Measurements from ENCODE around the gene APC2.

DNA sequence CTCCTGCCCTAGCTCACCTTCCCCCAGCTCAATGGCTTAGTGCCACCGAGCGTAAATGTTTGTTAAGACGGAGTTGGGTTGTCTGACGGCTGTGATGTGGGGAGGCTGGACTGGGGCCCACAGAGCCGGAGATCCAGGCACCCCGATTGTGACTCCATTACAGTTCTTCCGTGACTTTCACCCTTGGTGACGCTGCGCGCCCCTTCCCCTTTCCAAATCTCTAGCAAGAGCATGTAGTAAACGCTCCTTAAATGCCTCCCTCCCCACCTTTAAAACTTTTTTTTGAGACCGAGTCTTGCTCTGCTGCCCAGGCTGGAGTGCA lies 41.9 kb downstream of the APC2 start:
- TF ChIP-seq, protein P1, sequence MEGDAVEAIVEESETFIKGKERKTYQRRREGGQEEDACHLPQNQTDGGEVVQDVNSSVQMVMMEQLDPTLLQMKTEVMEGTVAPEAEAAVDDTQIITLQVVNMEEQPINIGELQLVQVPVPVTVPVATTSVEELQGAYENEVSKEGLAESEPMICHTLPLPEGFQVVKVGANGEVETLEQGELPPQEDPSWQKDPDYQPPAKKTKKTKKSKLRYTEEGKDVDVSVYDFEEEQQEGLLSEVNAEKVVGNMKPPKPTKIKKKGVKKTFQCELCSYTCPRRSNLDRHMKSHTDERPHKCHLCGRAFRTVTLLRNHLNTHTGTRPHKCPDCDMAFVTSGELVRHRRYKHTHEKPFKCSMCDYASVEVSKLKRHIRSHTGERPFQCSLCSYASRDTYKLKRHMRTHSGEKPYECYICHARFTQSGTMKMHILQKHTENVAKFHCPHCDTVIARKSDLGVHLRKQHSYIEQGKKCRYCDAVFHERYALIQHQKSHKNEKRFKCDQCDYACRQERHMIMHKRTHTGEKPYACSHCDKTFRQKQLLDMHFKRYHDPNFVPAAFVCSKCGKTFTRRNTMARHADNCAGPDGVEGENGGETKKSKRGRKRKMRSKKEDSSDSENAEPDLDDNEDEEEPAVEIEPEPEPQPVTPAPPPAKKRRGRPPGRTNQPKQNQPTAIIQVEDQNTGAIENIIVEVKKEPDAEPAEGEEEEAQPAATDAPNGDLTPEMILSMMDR (optimal IDR thresholded peaks at IDR 0.05 in 1 of 3, IDR thresholded peaks at IDR 0.05 in 1 of 3, conservative IDR thresholded peaks at IDR 0.05 in 1 of 3; ENCODE audit: extremely low read depth in 1 of 3, insufficient read depth in 2 of 3, low read length in 3 of 3) = no peak
- TF ChIP-seq EZH2 (IDR thresholded peaks at IDR 0.05; ENCODE audit: low read length) = no peak
